GM18499 (cell line): Measurements from ENCODE around the gene MRPL39.

Experiments
- ATAC-seq: cut with Tn5 transposase; IDR thresholded peaks from one replicate; pipeline ENCODE4 v1.9.1; 2021; ENCODE audit warnings: moderate number of reproducible peaks; ENCODE audit not compliant: insufficient read depth, unreplicated experiment

MRPL39 gene

GRCh38 chr21:25615880-25616279 lies 8.6 kb upstream of the MRPL39 start:
- ATAC-seq: no peak

- no peak for ATAC-seq
Observed at GRCh38 chr21:25614441-25614840, 7.2 kb upstream of the MRPL39 start.

GRCh38 chr21:25608044-25608737 lies 910 bp upstream of the MRPL39 start:
- ATAC-seq: peak; percentile 70

- ATAC-seq: no peak
Observed at GRCh38 chr21:25589887-25590286, 17.4 kb downstream of the MRPL39 start.

- ATAC-seq: no peak
Observed at GRCh38 chr21:25586791-25587190, 20.5 kb downstream of the MRPL39 start.

GRCh38 chr21:25586326-25586725 lies 21.0 kb downstream of the MRPL39 start:
- ATAC-seq: no peak

GRCh38 chr21:25584833-25585676 lies 22.2 kb downstream of the MRPL39 start:
- ATAC-seq: no peak

- ATAC-seq: no peak
Observed at GRCh38 chr21:25583370-25584130, 23.7 kb downstream of the MRPL39 start.

GRCh38 chr21:25582888-25583287 lies 24.4 kb downstream of the MRPL39 start:
- ATAC-seq: no peak

- ATAC-seq: no peak
Observed at GRCh38 chr21:25582164-25582790, 25.0 kb downstream of the MRPL39 start.

GRCh38 chr21:25581582-25581981 lies 25.7 kb downstream of the MRPL39 start:
- ATAC-seq: no peak

GRCh38 chr21:25580912-25581260 lies 26.4 kb downstream of the MRPL39 start:
- ATAC-seq: no peak

GRCh38 chr21:25579226-25580013 lies 27.9 kb downstream of the MRPL39 start:
- ATAC-seq: no peak

GRCh38 chr21:25578056-25578961 lies 29.0 kb downstream of the MRPL39 start:
- peak; percentile 19 for ATAC-seq

- ATAC-seq: peak; percentile 3
Observed at GRCh38 chr21:25577424-25578055, 29.7 kb downstream of the MRPL39 start.

- no peak for ATAC-seq
Observed at GRCh38 chr21:25573409-25574206, 33.7 kb downstream of the MRPL39 start.

GRCh38 chr21:25572861-25573310 lies 34.4 kb downstream of the MRPL39 start:
- ATAC-seq: peak; percentile 40
